Gastrocnemius medialis (tissue), 4 donors: Measurements from ENCODE around the gene PPP6R3.

ENCODE experiments used
- CTCF ChIP-seq, 5 experiments: fragments of 450-650 bp in 3 of 5; fragments of 200-600 bp in 2 of 5; sonication (generic) in 2 of 5; IDR thresholded peaks in 4 of 5; conservative IDR thresholded peaks in 1 of 5; 1 replicate in 4 of 5; 2 replicates in 1 of 5; pipeline ENCODE4 v1.5.1; 2016 to 2019; ENCODE audit warnings: antibody characterized with exemption in 5 of 5, mild to moderate bottlenecking in 3 of 5, moderate library complexity in 3 of 5
- POLR2A ChIP-seq, 2 donors: fragments of 450-650 bp; IDR thresholded peaks; one replicate each; pipeline ENCODE4 v1.6.1; 2017; ENCODE audit warnings: antibody characterized with exemption in 2 of 2, mild to moderate bottlenecking in 2 of 2, moderate library complexity in 2 of 2

DNA sequence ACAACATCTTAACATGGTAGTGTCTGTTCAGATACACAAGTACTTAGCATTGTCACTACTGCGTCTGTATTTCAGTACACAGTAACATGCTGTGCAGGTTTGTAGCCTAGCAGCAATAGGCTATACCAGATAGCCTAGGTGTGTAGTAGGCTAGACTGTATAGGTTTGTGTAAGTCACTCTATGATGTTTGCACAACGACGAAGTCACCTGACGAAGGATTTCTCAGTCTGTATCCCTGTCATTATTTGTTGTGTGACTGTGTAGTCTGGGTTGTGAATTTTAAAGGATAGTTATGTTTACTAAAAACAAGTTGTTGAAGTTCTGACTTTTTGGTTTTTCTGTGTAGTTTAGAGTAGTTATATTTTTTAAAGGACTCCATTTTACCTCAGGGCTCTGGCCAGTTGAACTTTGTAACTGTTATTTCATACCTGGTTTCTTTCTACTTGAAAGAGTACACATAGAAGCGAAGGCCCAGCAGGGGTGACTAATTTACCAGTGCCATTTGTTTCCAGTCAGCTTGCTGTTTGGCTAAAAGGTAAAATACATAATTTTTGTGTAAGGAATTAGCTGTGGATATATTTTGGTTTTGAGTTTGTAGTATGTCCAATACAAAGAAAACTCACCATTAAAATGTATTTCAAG lies 72.3 kb downstream of the PPP6R3 start:
- TF ChIP-seq CTCF (IDR thresholded peaks at IDR 0.05 in 4 of 5, conservative IDR thresholded peaks at IDR 0.05 in 1 of 5) (no peak), POLR2A (IDR thresholded peaks at IDR 0.05) (no peak)
